PC-3 (cell line): ENCODE data around the gene FILIP1L. TPM values are rescaled to one million over a fixed set of nuclear protein-coding genes. Genes with fewer than 3 reads are reported as not detected.

ENCODE experiments used
- ATAC-seq: fragments of 200-7000 bp; cut with Tn5 transposase; 2 replicates; pipeline ENCODE4 v1.9.1; 2020; ENCODE audit warnings: mild to moderate bottlenecking, moderate library complexity
- BruUV-seq: library from RNA; stranded (reverse); fragments of 400-500 nt; replicated peaks from 2 replicates; lab custom pipeline; 2021; lab: Mats Ljungman, UMichigan
- CTCF ChIA-PET: fragments of 300-600 bp; sonication (Branson Sonifier 250); formaldehyde crosslinking; loops from one replicate; lab custom pipeline; 2022; ENCODE audit warnings: antibody characterized with exemption; lab: Charles Lee
- POLR2A ChIA-PET: fragments of 300-600 bp; sonication (Branson Sonifier 250); formaldehyde crosslinking; loops from one replicate; lab custom pipeline; 2022; ENCODE audit warnings: antibody characterized with exemption; ENCODE audit not compliant: unreplicated experiment; lab: Charles Lee
- DNase-seq: peaks from one replicate; pipeline ENCODE4 v3.0.0-alpha.2; 2015
- H2AFZ ChIP-seq: fragments of 300-600 bp; sonication (generic); 2 replicates; pipeline ENCODE4 v1.6.0; 2016; ENCODE audit warnings: antibody characterized with exemption, low read length
- H3F3A ChIP-seq: fragments of 300-600 bp; sonication (generic); one replicate; pipeline ENCODE4 v1.6.0; 2017; ENCODE audit warnings: antibody characterized with exemption, low read length, control low read depth, mild to moderate bottlenecking; ENCODE audit not compliant: unreplicated experiment
- H3K27ac ChIP-seq: fragments of 300-600 bp; sonication (generic); 2 replicates; pipeline ENCODE4 v1.5.1; 2016; ENCODE audit warnings: mild to moderate bottlenecking, low read length
- H3K27me3 ChIP-seq: fragments of 300-600 bp; sonication (generic); 2 replicates; pipeline ENCODE4 v1.6.1; 2016; ENCODE audit warnings: low read length, mixed read lengths
- H3K36me3 ChIP-seq: fragments of 300-600 bp; sonication (generic); 2 replicates; pipeline ENCODE4 v1.6.1; 2016; ENCODE audit warnings: low read depth, mixed run types, low read length, mixed read lengths
- H3K4me1 ChIP-seq: fragments of 300-600 bp; sonication (generic); 2 replicates; pipeline ENCODE4 v1.5.1; 2016; ENCODE audit warnings: low read length; ENCODE audit not compliant: insufficient read depth
- H3K4me2 ChIP-seq: fragments of 300-600 bp; sonication (generic); 2 replicates; pipeline ENCODE4 v1.6.0; 2016; ENCODE audit warnings: low read length
- H3K4me3 ChIP-seq: fragments of 300-600 bp; sonication (generic); 2 replicates; pipeline ENCODE4 v1.5.1; 2016; ENCODE audit warnings: mild to moderate bottlenecking, low read length, mixed read lengths
- H3K79me2 ChIP-seq: fragments of 300-600 bp; sonication (generic); 2 replicates; pipeline ENCODE4 v1.6.1; 2017; ENCODE audit warnings: low read length, mixed read lengths
- H3K9ac ChIP-seq: fragments of 300-600 bp; sonication (generic); 2 replicates; pipeline ENCODE4 v1.6.0; 2016; ENCODE audit warnings: mild to moderate bottlenecking, low read length
- H3K9me2 ChIP-seq: fragments of 300-600 bp; sonication (generic); replicated peaks from 2 replicates; pipeline ENCODE4 v1.6.1; 2016; ENCODE audit warnings: mixed run types, low read length, mixed read lengths
- H3K9me3 ChIP-seq: fragments of 300-600 bp; sonication (generic); 2 replicates; pipeline ENCODE4 v1.6.1; 2016; ENCODE audit warnings: low read length, mixed read lengths
- H4K20me1 ChIP-seq: fragments of 300-600 bp; sonication (generic); 2 replicates; pipeline ENCODE4 v1.6.1; 2016; ENCODE audit warnings: low read length, mixed read lengths
- EZH2 ChIP-seq: fragments of 300-600 bp; sonication (generic); IDR thresholded peaks from one replicate; pipeline ENCODE4 v1.6.1; 2017; ENCODE audit warnings: antibody characterized with exemption, mild to moderate bottlenecking, low read length; ENCODE audit not compliant: unreplicated experiment
- EZH2phosphoT487 ChIP-seq: fragments of 300-600 bp; sonication (generic); IDR thresholded peaks from 2 replicates; pipeline ENCODE4 v1.6.1; 2018; ENCODE audit warnings: mild to moderate bottlenecking, antibody characterized with exemption, low read length, borderline replicate concordance
- intact Hi-C: fragments of 100-400 bp; cut with micrococcal nuclease; formaldehyde crosslinking; loops from 2 replicates; pipeline ENCODE4 v1.9.0; 2023
- total RNA-seq: library from RNA; depleted of rRNA; stranded (reverse); fragments of >200 nt; gene quantifications from 2 replicates; pipeline ENCODE4 v1.2.3, GENCODE V29; 2014
- TF ChIP-seq, protein P1 (sequence below): fragments of 300-600 bp; sonication (generic); conservative IDR thresholded peaks from 2 replicates; pipeline ENCODE4 v1.5.1; 2017; ENCODE audit warnings: antibody characterized with exemption, low read depth, mild to moderate bottlenecking, low read length

FILIP1L gene
- total RNA-seq, 1 experiment from 2014 or later, result not detected

DNA sequence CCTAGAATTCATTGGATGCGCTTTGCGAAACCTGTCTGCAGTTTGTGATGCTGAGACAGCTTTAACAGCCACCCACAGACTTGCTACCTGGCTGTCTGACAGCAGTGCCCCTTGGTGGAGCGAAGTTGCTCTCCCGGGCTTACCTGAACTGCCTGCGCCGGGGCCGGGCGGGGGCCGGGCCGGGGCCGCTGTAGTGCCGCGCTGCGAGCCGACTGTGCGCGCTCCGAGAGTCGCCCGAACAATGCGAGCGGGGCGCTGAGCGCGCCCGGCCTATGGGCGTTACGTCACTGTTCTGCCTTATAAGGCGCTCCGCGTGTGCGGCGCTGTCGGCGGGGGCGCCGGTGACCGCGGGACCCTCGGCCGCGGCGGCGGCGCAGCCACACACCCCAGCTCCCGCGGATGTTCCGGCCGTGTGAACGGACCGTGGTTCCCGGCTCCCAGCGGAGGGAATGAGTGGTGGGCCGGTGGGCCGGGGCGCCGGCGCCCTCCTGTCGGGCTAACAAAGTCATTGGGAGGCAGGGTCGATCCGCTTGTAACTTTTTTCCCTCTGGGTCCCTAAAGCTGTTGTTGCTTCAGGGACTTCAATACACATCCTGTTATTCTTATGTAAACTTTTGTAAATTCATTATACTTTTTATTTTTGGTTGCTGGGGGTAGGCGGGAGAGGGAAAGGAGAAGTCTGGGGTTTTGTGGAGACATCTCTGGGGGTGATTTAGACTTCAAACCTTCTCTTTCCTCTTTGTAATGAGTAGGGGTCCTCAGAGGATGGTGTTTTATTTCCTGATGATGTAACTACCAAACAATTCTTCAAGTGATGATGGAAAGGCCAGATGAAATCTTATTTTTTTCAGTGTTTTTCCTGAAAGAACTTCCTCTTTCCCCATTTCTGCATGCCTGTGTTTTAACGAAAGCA, 238.1 kb downstream of the FILIP1L start:
- Histone ChIP-seq H3K9me3 (no peaks in the 10 kb centered on the region), H3K27ac (no peak overlapping the region), H3K9me2 (no peaks in the 10 kb centered on the region), H3K4me3 (no peak overlapping the region), H3K36me3 (no peaks in the 10 kb centered on the region), H3K4me1 (peaks cover 13% of the 10 kb centered on the region; the same call in 1 of the 2 replicates), H4K20me1 (no peaks in the 10 kb centered on the region), H2AFZ (no peak overlapping the region), H3K4me2 (no peak overlapping the region), H3K27me3 (no peaks in the 10 kb centered on the region), H3F3A (no peaks in the 10 kb centered on the region), H3K9ac (no peak overlapping the region), H3K79me2 (peaks cover 39% of the 10 kb centered on the region)
- TF ChIP-seq, protein P1, sequence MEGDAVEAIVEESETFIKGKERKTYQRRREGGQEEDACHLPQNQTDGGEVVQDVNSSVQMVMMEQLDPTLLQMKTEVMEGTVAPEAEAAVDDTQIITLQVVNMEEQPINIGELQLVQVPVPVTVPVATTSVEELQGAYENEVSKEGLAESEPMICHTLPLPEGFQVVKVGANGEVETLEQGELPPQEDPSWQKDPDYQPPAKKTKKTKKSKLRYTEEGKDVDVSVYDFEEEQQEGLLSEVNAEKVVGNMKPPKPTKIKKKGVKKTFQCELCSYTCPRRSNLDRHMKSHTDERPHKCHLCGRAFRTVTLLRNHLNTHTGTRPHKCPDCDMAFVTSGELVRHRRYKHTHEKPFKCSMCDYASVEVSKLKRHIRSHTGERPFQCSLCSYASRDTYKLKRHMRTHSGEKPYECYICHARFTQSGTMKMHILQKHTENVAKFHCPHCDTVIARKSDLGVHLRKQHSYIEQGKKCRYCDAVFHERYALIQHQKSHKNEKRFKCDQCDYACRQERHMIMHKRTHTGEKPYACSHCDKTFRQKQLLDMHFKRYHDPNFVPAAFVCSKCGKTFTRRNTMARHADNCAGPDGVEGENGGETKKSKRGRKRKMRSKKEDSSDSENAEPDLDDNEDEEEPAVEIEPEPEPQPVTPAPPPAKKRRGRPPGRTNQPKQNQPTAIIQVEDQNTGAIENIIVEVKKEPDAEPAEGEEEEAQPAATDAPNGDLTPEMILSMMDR, result no peak
- TF ChIP-seq EZH2phosphoT487, result no peak
- no peak for TF ChIP-seq EZH2
- BruUV-seq, result no TSS peak
- ATAC-seq, result no peak
- CTCF ChIA-PET, result no interaction called here
- POLR2A ChIA-PET, result no interaction called here
- intact Hi-C loops, result no loop called here
- DNase-seq, result no peak

GRCh38 chr3:99875581-99875928, 238.7 kb downstream of the FILIP1L start:
- no peak overlapping the region for H3K4me3 ChIP-seq
- H3K4me2 ChIP-seq, result no peak overlapping the region
- H3K27me3 ChIP-seq, result no peaks in the 10 kb centered on the region
- no TSS peak for BruUV-seq
- no peak overlapping the region for H3K9ac ChIP-seq
- H3F3A ChIP-seq, result no peaks in the 10 kb centered on the region
- ChIA-PET CTCF (no interaction called here), POLR2A (no interaction called here)
- TF ChIP-seq EZH2phosphoT487, result no peak
- no peak for TF ChIP-seq EZH2
- TF ChIP-seq, protein P1, result no peak
- H3K27ac ChIP-seq, result no peak overlapping the region
- DNase-seq (no peak), ATAC-seq (no peak)
- H3K9me3 ChIP-seq, result no peaks in the 10 kb centered on the region
- no peaks in the 10 kb centered on the region for H3K36me3 ChIP-seq
- intact Hi-C loops, result no loop called here
- H3K79me2 ChIP-seq, result peaks cover 35% of the 10 kb centered on the region
- no peaks in the 10 kb centered on the region for H4K20me1 ChIP-seq
- H3K4me1 ChIP-seq, result peaks cover 20% of the 10 kb centered on the region
- H2AFZ ChIP-seq, result no peak overlapping the region
- H3K9me2 ChIP-seq, result no peaks in the 10 kb centered on the region
